ENCODE data around the gene CIAO2B.

CIAO2B gene

GRCh38 chr16:66905633-66906539 lies 28.3 kb downstream of the CIAO2B start:
- no peak overlapping the region for H3K4me3 ChIP-seq (ENCODE audit: low read depth, low read length)
- no peak for TF ChIP-seq CTCF (IDR thresholded peaks at IDR 0.05; ENCODE audit: borderline replicate concordance, insufficient read depth, low read depth, low read length)

- H3K4me3 ChIP-seq (ENCODE audit: low read depth, low read length): no peak overlapping the region
- TF ChIP-seq CTCF (IDR thresholded peaks at IDR 0.05; ENCODE audit: borderline replicate concordance, insufficient read depth, low read depth, low read length): no peak
Observed at GRCh38 chr16:66904846-66905632, 29.2 kb downstream of the CIAO2B start.

GRCh38 chr16:66904428-66904845 lies 29.8 kb downstream of the CIAO2B start:
- no peak overlapping the region for H3K4me3 ChIP-seq (ENCODE audit: low read depth, low read length)
- no peak for TF ChIP-seq CTCF (IDR thresholded peaks at IDR 0.05; ENCODE audit: borderline replicate concordance, insufficient read depth, low read depth, low read length)

GRCh38 chr16:66903544-66904427 lies 30.4 kb downstream of the CIAO2B start:
- no peak for TF ChIP-seq CTCF (IDR thresholded peaks at IDR 0.05; ENCODE audit: borderline replicate concordance, insufficient read depth, low read depth, low read length)
- no peak overlapping the region for H3K4me3 ChIP-seq (ENCODE audit: low read depth, low read length)

GRCh38 chr16:66902648-66903543 lies 31.3 kb downstream of the CIAO2B start:
- no peak for TF ChIP-seq CTCF (IDR thresholded peaks at IDR 0.05; ENCODE audit: borderline replicate concordance, insufficient read depth, low read depth, low read length)
- H3K4me3 ChIP-seq (ENCODE audit: low read depth, low read length): no peak overlapping the region

GRCh38 chr16:66901626-66902025 lies 32.6 kb downstream of the CIAO2B start:
- H3K4me3 ChIP-seq (ENCODE audit: low read depth, low read length): no peak overlapping the region
- no peak for TF ChIP-seq CTCF (IDR thresholded peaks at IDR 0.05; ENCODE audit: borderline replicate concordance, insufficient read depth, low read depth, low read length)

All from GM12875 (cell line).